Epithelial cell of esophagus (primary cell): ENCODE data around the gene PPARA.

Experiments used
- DNase-seq: peaks from one replicate; pipeline ENCODE4 v3.0.0; 2010; ENCODE audit warnings: low read depth
- H3K4me3 ChIP-seq: 2 replicates; pipeline ENCODE4 v1.5.1; 2011; ENCODE audit warnings: mild to moderate bottlenecking, low read length, control low read depth
- CTCF ChIP-seq: IDR thresholded peaks from 2 replicates; pipeline ENCODE4 v1.5.1; 2011; ENCODE audit warnings: low read depth, mild to moderate bottlenecking, low read length, control low read depth, inconsistent platforms; ENCODE audit not compliant: insufficient read depth; ENCODE audit errors: missing control alignments

Gene PPARA

GRCh38 chr22:46139895-46140350 lies 10.4 kb upstream of the PPARA start:
- H3K4me3 ChIP-seq = no peak overlapping the region
- no peak for DNase-seq
- TF ChIP-seq CTCF = no peak

GRCh38 chr22:46140989-46141928 lies 9.1 kb upstream of the PPARA start:
- TF ChIP-seq CTCF = no peak
- no peak overlapping the region for H3K4me3 ChIP-seq
- no peak for DNase-seq

DNA sequence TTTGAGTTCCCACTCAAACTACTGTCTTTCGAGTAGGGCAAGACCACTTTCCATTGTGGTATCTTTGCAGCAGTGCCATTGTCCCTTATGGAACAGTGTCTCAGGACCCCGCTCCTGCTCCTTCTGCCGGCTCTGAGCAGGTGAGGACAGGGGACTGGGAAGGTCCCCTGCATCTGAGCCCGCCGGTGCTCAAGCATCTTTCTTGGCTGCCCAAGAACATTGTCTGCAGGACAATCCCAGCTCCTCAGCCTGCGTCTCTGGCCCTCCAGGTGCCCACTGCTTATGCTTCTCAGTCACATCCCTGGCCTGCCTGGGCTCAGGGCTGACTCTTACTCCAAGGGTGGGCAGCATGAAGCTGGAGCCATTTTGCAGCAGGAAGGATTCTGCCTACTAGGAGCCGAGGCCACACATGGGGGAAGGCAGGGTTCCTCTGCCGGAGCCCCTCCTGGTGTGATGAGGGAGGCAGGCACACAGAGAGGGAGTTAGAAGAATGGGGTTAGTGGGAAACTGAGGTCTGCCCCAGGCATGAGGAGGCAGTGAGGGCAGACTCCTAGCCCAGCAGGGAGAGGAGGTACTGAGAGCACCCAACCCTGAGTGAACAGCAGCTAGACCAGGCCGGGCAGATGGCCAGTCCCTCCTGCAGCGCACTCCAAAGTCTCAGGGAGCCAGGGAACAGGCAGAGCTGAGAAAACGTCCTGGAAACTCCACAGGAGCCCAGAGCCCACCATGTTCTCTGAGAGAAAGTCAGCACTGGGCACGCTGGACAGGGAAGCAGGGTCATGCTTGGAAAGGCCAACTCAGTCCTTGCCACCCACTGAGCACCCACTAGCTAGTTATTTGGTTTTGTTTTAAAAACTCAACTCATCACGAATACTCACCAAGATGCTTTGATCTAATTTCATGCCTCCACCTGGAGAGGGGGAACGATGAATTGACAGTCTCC lies 7.5 kb upstream of the PPARA start:
- TF ChIP-seq CTCF = no peak
- no peak overlapping the region for H3K4me3 ChIP-seq

DNA sequence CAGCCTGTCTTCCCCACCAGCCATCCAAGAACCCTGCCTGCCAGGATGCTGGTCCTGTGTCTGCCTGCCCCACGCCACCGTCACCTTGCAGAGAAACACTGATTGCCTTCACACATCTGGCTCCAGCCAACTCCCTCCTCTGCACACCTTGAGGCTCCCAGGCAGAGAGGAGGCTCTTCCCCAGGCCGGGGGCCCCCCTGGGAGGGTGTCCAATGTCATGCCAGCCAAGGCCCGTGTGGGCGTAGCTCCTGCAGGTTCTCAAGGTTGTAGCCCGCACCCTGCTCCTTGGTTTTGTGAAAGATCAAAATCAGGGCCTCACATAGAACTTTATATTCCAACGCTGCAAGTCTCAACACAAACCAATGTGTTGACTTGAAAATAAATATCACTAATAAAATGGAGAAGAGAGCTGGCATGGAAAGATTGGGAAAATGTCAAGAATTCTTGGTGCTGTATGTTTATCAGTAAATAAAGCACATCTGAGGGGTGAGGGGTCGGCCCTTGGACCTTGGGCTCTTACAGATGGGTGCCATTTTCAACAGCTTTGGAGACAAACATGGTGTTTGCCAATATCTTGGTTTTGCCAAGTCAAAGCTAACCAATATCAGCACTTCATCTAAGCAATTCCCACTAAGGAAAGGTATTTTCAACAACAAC lies 6.7 kb upstream of the PPARA start:
- no peak overlapping the region for H3K4me3 ChIP-seq
- no peak for DNase-seq
- TF ChIP-seq CTCF = no peak

More for the DNA sequence above, 7.5 kb upstream of the PPARA start:
- no peak for DNase-seq

- no peak overlapping the region for H3K4me3 ChIP-seq
- TF ChIP-seq CTCF = no peak
- no peak for DNase-seq
These were observed 4.9 kb upstream of the PPARA start for GRCh38 chr22:46145361-46145851.

GRCh38 chr22:46145896-46146295 lies 4.4 kb upstream of the PPARA start:
- TF ChIP-seq CTCF = no peak
- no peak for DNase-seq
- H3K4me3 ChIP-seq = no peak overlapping the region
